HL-60/S4 treated with retinoic acid at 250 ng/mL for 4 days and 3 days (cell line): ENCODE data around the gene OR14I1.

Source experiments
- in situ Hi-C: fragments of 300-500 bp; cut with MboI; formaldehyde crosslinking; loops from 2 replicates; pipeline ENCODE4 v1.7.0; 2022; ENCODE audit warnings: low sequenced_read_pairs

The OR14I1 gene

DNA sequence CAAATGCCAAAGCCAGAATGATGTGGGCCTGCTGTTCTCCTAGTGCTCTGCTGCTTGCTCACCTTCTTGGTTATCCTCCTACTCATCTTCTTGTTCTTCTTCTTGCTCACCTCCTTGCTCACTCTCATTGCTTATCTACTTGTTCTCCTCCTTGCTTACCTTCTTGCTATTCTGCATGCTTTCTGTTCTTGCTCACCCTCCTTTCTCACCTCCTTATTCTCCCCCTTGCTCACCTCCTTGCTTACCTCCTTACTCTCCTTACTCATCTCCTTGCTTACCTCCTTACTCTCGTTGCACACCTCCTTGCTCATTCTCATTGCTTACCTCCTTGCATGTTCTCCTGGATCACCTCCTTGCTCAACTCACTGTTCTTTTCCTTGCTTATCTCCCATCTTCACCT lies at the start of gene OR14I1:
Gene OR14I1 (minus strand): TSS at position 53 of the 400 bp plus-strand sequence.
- in situ Hi-C loops, result no loop called here

DNA sequence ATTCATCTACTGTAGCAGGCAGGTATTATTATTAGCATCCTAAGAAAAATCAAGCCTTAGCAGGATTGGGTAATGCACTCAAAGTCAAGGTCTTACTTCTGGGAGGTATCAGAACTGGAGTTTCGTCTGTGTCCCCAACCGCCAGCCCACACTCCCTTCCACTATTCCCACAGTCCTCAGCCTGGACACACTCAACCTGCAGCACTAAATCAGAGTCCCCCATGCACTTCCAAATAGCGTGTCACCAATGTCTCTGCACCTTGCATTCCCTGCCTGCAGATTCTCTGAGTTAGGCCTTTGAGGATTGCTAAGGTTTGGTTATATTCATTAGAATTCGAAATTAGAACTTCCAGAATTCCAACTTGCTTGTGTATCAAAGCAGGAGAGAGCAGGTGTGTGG lies 49.1 kb upstream of the OR14I1 start:
- in situ Hi-C loops, result no loop called here

DNA sequence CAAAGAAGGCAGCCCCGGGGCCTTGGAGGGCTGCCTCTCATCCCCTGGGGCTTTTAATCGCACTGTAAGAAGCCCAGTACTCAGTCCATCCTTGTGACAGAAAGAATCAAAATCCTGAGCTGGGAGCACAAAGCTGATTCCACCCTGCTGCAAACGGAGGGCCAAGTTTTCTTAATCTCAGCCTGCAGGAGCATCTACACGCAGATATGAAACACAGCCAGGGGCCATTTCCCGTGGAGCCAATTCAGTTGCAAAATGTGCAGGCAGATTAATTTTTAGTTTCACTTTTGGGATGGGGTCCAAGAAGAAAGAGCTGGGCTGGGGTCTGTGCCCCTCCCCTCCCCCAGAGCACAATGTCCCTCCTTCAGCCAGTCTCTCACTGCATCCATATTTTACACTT lies 48.6 kb upstream of the OR14I1 start:
- in situ Hi-C loops, result no loop called here

DNA sequence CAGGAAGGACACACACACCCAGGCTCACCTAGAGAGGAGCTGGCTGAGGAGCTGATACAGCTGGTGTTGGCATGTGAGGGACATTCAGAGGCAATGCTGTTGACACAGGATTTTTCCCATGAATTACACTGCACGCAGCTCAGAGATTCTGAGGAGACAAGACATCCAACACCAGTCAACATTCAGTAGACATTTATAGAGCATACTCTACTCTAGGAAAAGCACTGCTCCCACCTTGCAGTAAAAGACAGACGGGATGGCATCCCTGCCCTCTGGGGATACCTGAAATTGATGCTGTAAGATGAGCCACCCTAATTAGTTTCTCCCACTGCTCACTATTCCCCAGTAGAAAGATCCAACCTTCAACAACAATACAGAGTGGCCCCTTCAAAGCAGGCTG lies 47.9 kb upstream of the OR14I1 start:
- in situ Hi-C loops, result no loop called here

GRCh38 chr1:248748211-248748610 lies 45.6 kb upstream of the OR14I1 start:
- in situ Hi-C loops, result no loop called here

DNA sequence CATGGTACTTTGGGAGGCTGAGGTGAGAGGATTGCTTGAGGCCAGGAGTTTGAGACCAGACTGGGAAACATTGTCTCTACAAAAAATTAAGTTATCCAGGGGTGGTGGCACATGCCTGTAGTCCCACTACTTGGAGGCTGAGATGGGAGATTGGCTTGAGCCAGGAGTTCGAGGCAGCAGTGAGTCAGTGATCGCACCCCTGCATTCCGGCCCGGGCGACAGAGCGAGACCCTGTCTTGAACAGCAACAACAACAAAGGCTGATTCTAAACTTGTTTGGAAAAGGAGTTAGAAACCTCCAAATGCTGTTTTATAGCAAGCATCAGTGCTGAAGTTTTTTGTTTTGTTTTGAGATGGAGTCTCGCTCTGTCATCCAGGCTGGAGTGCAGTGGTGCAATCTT lies 38.3 kb upstream of the OR14I1 start:
- in situ Hi-C loops, result no loop called here

DNA sequence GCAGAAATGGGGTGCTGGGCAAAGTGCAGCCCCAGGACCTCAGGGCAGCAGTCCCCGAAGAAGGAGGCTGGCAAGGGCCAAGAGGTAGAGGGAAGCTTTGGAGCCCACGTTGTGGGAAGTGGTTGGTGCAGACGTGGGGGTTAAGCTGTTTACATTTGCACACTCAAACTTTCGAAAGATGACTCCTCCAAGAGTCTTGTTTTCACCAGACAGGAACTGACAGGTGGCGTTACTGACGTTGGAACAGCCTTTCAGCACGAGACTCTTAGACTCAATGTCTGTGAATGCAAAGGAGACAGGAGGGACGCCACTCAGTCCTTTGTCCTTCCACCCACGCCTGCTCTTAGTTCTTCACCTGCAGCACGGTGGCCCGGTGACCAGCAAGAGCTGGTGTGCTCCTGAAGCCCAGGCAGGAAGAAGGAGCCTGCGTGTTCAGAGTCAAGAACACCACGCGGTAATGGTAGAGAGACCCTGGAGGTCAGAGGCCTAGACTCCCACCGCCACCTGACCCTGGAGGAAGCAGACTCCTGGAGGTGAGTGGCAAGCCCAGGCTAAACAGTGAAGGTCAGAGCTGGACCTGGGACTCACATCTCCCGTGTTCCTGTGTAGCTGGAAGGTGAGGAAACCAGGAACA lies 37.1 kb upstream of the OR14I1 start:
- in situ Hi-C loops, result no loop called here

GRCh38 chr1:248737457-248737856 lies 34.9 kb upstream of the OR14I1 start:
- in situ Hi-C loops, result no loop called here

- in situ Hi-C loops, result no loop called here
Measured at GRCh38 chr1:248736977-248737376, 34.4 kb upstream of the OR14I1 start.

DNA sequence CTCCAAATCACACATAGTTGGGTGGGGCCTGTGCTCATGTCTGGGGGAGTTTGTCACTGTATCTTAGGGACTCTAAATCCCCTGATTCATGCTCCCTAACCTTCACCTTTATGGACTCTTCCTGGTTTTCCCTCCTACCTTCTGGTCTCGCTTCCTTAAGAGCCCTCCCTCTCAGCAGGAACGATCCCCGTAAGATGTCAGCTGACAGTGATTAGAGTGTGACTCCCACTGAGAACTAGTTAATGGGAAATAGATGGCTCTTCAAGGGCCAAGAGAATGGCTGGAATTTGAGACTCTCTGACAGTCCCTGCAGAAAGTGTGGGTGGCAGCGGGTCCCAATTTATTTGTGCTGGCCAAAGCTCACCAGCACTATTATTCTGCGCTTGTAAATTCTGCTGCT lies 31.0 kb upstream of the OR14I1 start:
- in situ Hi-C loops, result no loop called here

GRCh38 chr1:248730507-248731335 lies 28.2 kb upstream of the OR14I1 start:
- in situ Hi-C loops, result no loop called here

DNA sequence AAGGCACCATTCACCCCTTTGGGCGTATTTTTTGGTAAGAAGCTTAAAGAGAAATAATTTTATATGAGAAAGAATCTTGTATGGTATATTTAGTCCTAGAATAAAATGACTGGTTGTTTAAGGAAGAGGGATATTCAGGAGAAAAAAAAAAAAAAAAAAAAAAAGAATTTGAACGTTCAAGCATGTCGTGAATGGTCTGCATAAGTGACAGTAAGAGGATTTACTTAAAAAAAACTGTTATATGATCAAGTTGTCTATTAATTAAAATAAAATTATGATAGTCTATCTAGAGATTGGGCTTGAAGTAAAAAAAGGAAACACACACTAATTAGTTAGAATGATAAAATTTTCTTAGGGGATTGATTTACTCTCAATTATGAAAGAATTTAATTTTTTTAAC lies 11.7 kb upstream of the OR14I1 start:
- in situ Hi-C loops, result no loop called here

- in situ Hi-C loops, result no loop called here
Measured at GRCh38 chr1:248710305-248710900, 7.8 kb upstream of the OR14I1 start.

DNA sequence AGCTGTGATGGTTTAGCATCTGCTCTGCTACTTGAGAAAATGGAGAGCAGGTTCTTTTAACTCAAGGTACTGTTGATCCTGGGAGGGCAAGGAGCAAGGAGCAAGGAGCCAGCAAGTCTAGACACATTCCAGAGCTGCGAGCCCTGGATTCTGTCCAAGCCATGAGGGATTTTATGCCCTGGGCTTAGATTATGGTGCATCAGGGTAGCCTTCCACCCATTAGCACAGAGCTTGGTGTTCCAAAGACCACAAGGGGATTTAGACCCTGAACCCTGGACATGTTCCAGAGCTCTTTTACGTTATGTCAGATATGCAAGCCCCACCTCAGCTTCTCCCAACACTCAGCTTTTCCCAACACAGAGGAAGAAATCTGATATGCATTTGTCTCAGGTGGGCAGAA lies 2.0 kb upstream of the OR14I1 start:
- in situ Hi-C loops, result no loop called here

DNA sequence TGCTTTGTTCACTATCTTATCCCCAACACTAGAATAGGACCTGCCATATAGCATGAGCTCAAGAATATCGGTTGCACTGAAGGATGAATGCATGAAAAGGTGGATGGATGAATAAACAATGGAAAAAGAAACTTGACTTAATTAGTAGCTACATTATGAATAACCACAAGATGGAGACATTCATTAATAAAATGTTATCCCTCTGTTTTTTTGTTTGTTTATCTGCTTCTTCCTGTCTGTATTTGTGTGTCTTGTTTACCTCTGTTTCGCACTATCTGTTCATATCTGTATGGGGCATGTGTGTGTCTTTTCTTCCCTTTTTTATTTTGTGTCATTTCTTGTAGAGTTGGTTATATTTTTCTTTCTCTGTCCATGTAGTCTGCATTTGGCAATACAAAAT lies 1.1 kb upstream of the OR14I1 start:
- in situ Hi-C loops, result no loop called here

DNA sequence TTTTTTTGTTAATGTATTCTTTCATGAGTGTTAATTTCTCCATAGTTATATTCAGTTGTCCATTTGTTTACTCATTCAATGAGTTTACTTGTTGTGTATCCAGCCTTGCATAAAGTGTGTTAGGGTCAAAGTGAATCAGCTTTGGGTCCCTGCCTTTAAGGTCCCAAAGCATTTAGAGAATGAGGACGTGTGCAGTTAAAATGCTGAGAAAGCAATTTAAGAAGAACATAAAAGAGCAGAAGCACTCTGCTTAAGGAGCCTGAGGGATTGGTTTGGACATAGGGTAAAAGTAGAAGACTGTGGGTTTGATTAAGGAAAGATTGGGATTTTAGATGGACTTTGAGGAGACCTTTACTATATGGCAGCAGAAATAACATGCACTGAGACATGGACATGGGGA lies 3.5 kb downstream of the OR14I1 start:
- in situ Hi-C loops, result no loop called here

DNA sequence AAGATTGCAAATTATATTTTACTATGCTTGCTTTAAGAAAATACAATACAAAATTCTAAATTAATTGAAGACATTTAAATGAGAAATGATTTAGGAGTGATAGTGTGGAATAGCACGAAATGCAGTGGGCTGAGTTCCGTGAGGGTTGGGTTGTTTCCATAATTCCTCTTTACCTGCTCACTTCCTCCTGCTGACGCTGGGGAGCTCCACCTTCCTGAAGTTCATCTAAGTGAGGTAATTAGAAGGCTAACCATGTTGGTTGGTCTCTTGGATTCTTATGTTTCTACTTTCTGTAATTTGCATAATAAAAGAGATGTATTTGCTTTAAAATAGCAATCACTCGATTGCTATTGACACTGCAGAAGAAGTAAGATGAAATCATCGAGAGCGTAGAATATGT lies 4.7 kb downstream of the OR14I1 start:
- in situ Hi-C loops, result no loop called here

- in situ Hi-C loops, result no loop called here
Measured at GRCh38 chr1:248696774-248697173, 5.8 kb downstream of the OR14I1 start.

- in situ Hi-C loops, result no loop called here
Measured at GRCh38 chr1:248696261-248696660, 6.3 kb downstream of the OR14I1 start.

DNA sequence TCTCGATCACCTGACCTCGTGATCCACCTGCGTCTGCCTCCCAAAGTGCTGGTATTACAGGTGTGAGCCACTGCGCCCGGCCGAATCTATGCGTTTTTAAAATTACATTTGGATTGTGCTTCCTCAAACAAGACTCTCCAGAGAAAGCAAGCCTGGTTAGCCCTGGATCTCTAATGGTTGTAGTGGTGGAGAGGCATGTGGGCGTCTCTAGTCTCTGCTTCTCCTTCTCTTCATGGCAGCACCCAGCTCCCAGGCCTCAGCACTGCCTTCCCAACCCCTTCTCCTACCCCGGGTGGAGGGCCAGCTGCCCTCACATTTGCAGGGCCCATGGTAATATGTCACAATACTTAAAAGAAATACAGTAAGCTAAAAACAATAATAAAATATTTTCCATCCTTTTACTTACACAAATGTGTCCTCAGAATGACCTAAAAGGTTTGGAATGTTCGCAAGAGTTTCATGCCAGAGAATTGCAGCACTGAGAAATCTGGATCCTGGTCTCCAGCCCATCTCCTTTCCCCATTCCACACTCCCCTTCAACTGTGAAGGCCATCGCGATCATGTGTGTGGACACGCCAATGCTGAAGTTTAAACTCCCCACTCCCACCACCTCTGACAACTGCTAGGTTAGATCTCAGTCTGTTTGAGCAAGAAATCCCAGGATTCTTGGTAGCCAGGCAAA lies 7.0 kb downstream of the OR14I1 start:
- in situ Hi-C loops, result no loop called here

DNA sequence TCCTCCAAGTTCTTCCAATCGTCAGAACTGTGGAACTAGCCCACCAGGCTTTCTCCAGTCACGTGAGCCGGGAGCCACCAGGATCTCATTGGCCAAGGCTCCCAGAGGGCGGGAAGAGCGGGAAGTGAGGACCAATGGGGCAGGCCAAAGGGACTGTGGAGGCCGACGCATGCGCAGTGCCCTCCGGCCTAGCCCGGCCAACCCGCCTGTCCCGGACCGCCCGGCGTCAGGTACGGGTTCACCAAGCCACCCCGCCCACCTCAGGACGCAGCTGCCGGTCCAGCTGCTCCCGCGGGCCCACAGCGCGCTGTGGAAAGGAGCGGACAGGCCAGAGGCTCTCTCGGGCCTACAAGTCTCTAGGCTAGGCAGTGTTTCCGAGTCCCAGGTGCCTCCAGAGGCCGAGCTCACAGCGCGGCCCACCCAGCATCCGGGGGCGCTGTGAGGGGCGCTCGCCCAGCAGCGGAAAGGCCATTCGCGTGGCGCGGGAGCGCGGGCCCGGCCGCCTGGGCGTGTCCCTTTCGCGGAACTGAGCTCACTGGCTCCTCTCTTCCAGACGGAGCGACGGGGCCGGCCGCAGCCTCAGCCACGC lies 10.9 kb downstream of the OR14I1 start:
- in situ Hi-C loops, result no loop called here
